ENCODE results near the gene RGS1. TPM values are rescaled to one million over a fixed set of nuclear protein-coding genes. Genes with fewer than 3 reads are reported as not detected.

RGS1 gene
- total RNA-seq, 1 experiment from 2014 or later, result not detected

GRCh38 chr1:192609110-192610079 is 33.8 kb downstream of the RGS1 start:
- no peak for DNase-seq (ENCODE audit: extremely low read depth, low read depth)

GRCh38 chr1:192610112-192610889 is 34.7 kb downstream of the RGS1 start:
- peak; percentile 29 for DNase-seq (ENCODE audit: extremely low read depth, low read depth)

- no peak for DNase-seq (ENCODE audit: extremely low read depth, low read depth)
Measured at GRCh38 chr1:192615055-192615454, 39.5 kb downstream of the RGS1 start.

DNA sequence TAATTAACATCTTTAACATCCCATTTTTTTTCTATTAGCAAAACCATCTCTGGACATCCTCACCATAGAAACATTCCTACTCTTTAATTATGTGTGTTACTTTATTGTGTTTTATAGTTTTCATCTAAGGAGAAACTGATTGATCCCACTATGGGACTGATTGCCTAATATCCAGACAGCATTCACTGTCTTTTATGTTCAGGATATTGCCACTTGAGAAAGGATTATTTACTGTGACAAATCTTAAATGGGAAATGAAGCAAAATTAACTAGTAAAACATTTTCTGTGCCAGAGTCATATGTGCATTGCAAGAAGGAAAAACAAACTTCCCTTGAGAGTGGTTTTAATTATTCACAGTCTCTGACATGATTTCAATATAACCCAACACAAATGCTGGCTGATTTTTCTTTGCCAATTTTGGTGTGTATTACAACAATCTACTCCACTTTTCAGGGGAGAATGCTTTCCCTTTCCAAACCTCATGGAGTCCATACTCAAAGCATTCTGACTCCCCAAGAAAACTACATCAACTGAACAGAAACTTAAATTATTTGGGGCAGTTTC is 44.6 kb downstream of the RGS1 start:
- no peak for DNase-seq (ENCODE audit: extremely low read depth, low read depth)

DNA sequence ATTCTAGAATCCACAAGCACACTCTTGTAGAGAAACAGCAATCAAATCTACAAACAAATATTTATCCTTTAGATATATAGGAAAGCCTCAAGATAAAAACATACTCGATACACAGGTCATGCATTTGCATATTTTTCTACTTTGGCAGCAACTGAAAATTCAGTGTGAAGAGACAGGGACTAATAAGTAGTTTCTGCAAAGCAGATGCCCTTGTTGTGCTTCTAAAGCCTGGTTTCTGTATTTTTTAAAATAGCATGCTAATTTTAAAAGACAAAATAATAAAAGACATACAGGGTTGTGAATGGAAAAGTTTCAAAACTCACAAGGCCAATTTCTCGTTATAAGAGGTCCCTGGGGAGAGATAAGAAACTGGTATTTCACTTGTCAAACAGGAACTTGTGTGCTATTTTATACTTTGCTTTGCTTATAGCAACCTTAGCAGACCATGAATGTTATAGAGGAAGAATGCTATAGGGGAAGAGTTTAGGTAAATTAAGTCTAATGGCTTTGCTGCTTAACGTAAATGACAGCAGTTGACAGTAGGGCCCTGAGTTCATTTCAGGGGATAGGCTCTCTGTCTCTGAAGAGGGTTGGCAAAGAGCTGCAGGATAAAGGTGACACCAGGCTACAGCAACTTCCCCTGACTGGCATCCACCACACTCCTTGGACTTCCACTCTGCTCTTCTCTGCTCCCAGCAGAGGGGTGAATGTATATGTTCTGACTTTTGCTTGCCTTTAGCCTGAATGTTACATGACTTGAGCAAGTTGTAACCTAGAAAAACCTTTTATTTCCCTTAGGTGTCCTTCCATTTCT is 51.0 kb downstream of the RGS1 start:
- no peak for DNase-seq (ENCODE audit: extremely low read depth, low read depth)

GRCh38 chr1:192627901-192628300 is 52.3 kb downstream of the RGS1 start:
- no peak for DNase-seq (ENCODE audit: extremely low read depth, low read depth)

DNA sequence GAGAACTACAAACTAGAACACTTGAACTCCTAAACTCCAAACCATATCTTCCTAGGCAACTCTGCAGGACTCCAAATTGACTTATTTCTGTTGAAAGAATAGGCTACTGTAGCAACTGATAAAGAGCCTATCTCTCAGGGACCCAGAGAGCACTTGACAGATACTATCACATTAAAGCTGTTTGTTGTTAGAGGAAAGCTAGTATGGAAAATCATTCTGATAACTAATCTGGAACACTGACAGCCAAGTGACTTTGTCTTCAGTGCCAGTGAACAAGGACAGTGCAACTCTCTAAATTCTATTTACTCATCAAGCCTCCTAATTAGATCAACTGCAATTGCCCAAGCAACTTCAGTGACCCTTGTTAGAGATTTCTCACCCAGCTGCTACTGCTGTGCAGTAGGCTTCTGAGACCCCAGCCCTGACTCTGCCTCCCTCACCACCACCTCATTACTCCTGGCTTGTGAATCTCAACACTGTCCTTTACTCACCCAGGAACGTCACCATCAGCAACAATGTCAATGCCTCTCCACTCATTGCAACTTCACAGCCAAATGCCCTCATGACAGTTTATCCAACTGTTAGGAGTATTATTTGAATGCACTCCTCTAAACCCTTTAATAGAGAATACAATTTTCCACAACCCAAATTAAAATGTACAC is 53.0 kb downstream of the RGS1 start:
- DNase-seq (ENCODE audit: extremely low read depth, low read depth), result no peak

DNA sequence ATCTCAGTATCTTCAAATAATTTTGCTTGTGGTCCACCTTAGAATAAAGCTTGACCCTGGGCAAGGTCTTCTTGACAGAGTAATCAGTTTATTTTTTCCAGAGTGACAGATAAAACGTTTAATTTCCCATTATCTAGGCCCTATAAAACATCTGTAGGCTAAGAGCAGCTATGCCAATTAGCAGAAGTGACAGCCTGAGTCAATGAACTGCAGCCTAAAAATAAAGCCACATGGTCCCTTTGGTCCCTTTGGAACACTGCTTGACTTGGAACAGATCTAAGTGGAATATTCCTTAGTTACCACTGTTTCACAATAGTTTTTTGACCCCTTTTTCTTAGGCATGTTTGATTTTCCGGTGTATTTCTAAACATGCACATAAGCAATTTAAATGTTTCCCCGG is 54.0 kb downstream of the RGS1 start:
- DNase-seq (ENCODE audit: extremely low read depth, low read depth), result no peak

Other genes starting within 250 kb of the RGS1 start
- gene RGS13, start 60.4 kb downstream of the RGS1 start, total RNA-seq (2014; rRNA removed; shearing (Covaris generic)), result not detected in 2 replicates
- gene RGS2, start 233.3 kb downstream of the RGS1 start, total RNA-seq (2014; rRNA removed; shearing (Covaris generic)), result 1,186 and 1,197 TPM in 2 replicates